GM23248 (cell line): ENCODE results near the gene WDR35. TPM values are rescaled to one million over a fixed set of nuclear protein-coding genes. Genes with fewer than 3 reads are reported as not detected.
A peak's percentile ranks its signal among the peaks of the same experiment; 100 is the strongest.

Experiments
- DNase-seq: peaks from one replicate; pipeline ENCODE4 v3.0.0-alpha.2; 2015
- H2AFZ ChIP-seq: fragments of 200-600 bp; sonication (generic); 2 replicates; pipeline ENCODE4 v1.6.1; 2016; ENCODE audit warnings: antibody characterized with exemption
- H3F3A ChIP-seq: fragments of 200-600 bp; sonication (generic); 2 replicates; pipeline ENCODE4 v1.6.1; 2016; ENCODE audit warnings: mild to moderate bottlenecking, antibody characterized with exemption, mixed run types; ENCODE audit not compliant: insufficient read depth
- H3K27ac ChIP-seq: fragments of 200-600 bp; sonication (generic); 2 replicates; pipeline ENCODE4 v1.5.1; 2016; ENCODE audit warnings: mild to moderate bottlenecking
- H3K27me3 ChIP-seq: fragments of 200-600 bp; sonication (generic); replicated peaks from 2 replicates; pipeline ENCODE4 v1.6.1; 2016; ENCODE audit warnings: mild to moderate bottlenecking; ENCODE audit not compliant: insufficient read depth
- H3K36me3 ChIP-seq: fragments of 200-600 bp; sonication (generic); 2 replicates; pipeline ENCODE4 v1.6.1; 2016; ENCODE audit warnings: low read depth, mild to moderate bottlenecking
- H3K4me1 ChIP-seq: fragments of 200-600 bp; sonication (generic); 2 replicates; pipeline ENCODE4 v1.6.1; 2016; ENCODE audit warnings: mild to moderate bottlenecking; ENCODE audit not compliant: insufficient read depth
- H3K4me2 ChIP-seq: fragments of 200-600 bp; sonication (generic); one replicate; pipeline ENCODE4 v1.6.1; 2016; ENCODE audit warnings: mild to moderate bottlenecking; ENCODE audit not compliant: unreplicated experiment
- H3K4me3 ChIP-seq: fragments of 200-600 bp; sonication (generic); 2 replicates; pipeline ENCODE4 v1.5.1; 2016; ENCODE audit warnings: mild to moderate bottlenecking
- H3K79me2 ChIP-seq: fragments of 200-600 bp; sonication (generic); 2 replicates; pipeline ENCODE4 v1.6.1; 2016; ENCODE audit warnings: mild to moderate bottlenecking; ENCODE audit not compliant: insufficient read depth
- H3K9ac ChIP-seq: fragments of 200-600 bp; sonication (generic); 2 replicates; pipeline ENCODE4 v1.6.1; 2016; ENCODE audit warnings: mild to moderate bottlenecking
- H3K9me2 ChIP-seq: fragments of 200-600 bp; sonication (generic); 2 replicates; pipeline ENCODE4 v1.6.1; 2016; ENCODE audit warnings: mixed run types, mild to moderate bottlenecking, moderate library complexity; ENCODE audit not compliant: insufficient read depth
- H3K9me3 ChIP-seq: fragments of 200-600 bp; sonication (generic); one replicate; pipeline ENCODE4 v1.6.1; 2017; ENCODE audit warnings: low read depth
- H4K20me1 ChIP-seq: fragments of 200-600 bp; sonication (generic); 2 replicates; pipeline ENCODE4 v1.6.0; 2016; ENCODE audit not compliant: insufficient read depth
- EZH2 ChIP-seq: fragments of 200-600 bp; sonication (generic); IDR thresholded peaks from 2 replicates; pipeline ENCODE4 v1.6.1; 2018; ENCODE audit warnings: antibody characterized with exemption, mild to moderate bottlenecking; ENCODE audit not compliant: insufficient read depth, poor library complexity, severe bottlenecking
- EZH2phosphoT487 ChIP-seq: fragments of 200-600 bp; sonication (generic); IDR thresholded peaks from 2 replicates; pipeline ENCODE4 v1.6.1; 2018; ENCODE audit warnings: antibody characterized with exemption, moderate library complexity, mild to moderate bottlenecking, low read depth; ENCODE audit not compliant: insufficient read depth
- whole genome bisulfite sequencing, 2 experiments: methylation state at CpG; one replicate each; pipeline ENCODE4 v1.1.6; 2015 to 2017; ENCODE audit warnings: low lambda C conversion rate in 2 of 2, low coverage in 1 of 2; ENCODE audit errors: missing lambda C conversion rate in 2 of 2; 5-methylcytosine and 5-hydroxymethylcytosine counted together
- in situ Hi-C: fragments of 300-500 bp; cut with MboI; formaldehyde crosslinking; loops from 2 replicates; pipeline ENCODE4 v1.15.0; 2020
- polyA plus RNA-seq: library from polyadenylated mRNA; unstranded; fragments of >200 nt; fragmentation: Nextera tagmentation; extraction: Ambion mirVana; gene quantifications from 2 replicates; pipeline ENCODE4 v1.2.1, GENCODE V29; 2016
- total RNA-seq: library from RNA; depleted of rRNA; stranded (reverse); fragments of >200 nt; shearing (Covaris generic); gene quantifications from 2 replicates; pipeline ENCODE4 v1.2.3, GENCODE V29; 2014

The WDR35 gene
- total and polyA plus RNA-seq, 2 experiments from 2014 or later, result 3.2 to 7.3 TPM

GRCh38 chr2:19879120-19879519 lies 110.8 kb downstream of the WDR35 start:
- no peak overlapping the region for H3K4me3 ChIP-seq
- H3K36me3 ChIP-seq, result no peaks in the 10 kb centered on the region
- H3K9ac ChIP-seq, result no peak overlapping the region
- H2AFZ ChIP-seq, result no peak overlapping the region
- H3K27me3 ChIP-seq, result no peaks in the 10 kb centered on the region
- H3K27ac ChIP-seq, result no peak overlapping the region
- H3K79me2 ChIP-seq, result no peaks in the 10 kb centered on the region
- no peaks in the 10 kb centered on the region for H4K20me1 ChIP-seq
- H3K9me2 ChIP-seq, result no peaks in the 10 kb centered on the region
- TF ChIP-seq EZH2 (no peak), EZH2phosphoT487 (no peak)
- DNase-seq, result peak; percentile 57
- H3F3A ChIP-seq, result no peaks in the 10 kb centered on the region
- no peaks in the 10 kb centered on the region for H3K4me1 ChIP-seq
- in situ Hi-C loops, result no loop called here
- 72 to 73% methylated on average over 3 of the region's 3 CpGs for WGBS, 2 experiments
- no peak overlapping the region for H3K4me2 ChIP-seq
- no peaks in the 10 kb centered on the region for H3K9me3 ChIP-seq

GRCh38 chr2:19878268-19879046 lies 111.4 kb downstream of the WDR35 start:
- no peak for DNase-seq
- H3K36me3 ChIP-seq, result no peaks in the 10 kb centered on the region
- no peaks in the 10 kb centered on the region for H3K27me3 ChIP-seq
- no peaks in the 10 kb centered on the region for H4K20me1 ChIP-seq
- H3K27ac ChIP-seq, result no peak overlapping the region
- H3K4me3 ChIP-seq, result no peak overlapping the region
- no peaks in the 10 kb centered on the region for H3K9me2 ChIP-seq
- in situ Hi-C loops, result no loop called here
- H2AFZ ChIP-seq, result no peak overlapping the region
- no peak overlapping the region for H3K9ac ChIP-seq
- no peaks in the 10 kb centered on the region for H3K9me3 ChIP-seq
- no peak overlapping the region for H3K4me2 ChIP-seq
- no peaks in the 10 kb centered on the region for H3F3A ChIP-seq
- no peaks in the 10 kb centered on the region for H3K79me2 ChIP-seq
- TF ChIP-seq EZH2 (no peak), EZH2phosphoT487 (no peak)
- 91 to 94% methylated on average over 12 of the region's 12 CpGs for WGBS, 2 experiments
- no peaks in the 10 kb centered on the region for H3K4me1 ChIP-seq

- Histone ChIP-seq H3K4me2 (no peak overlapping the region), H3K9me3 (no peaks in the 10 kb centered on the region), H4K20me1 (no peaks in the 10 kb centered on the region), H2AFZ (no peak overlapping the region), H3F3A (no peaks in the 10 kb centered on the region), H3K79me2 (no peaks in the 10 kb centered on the region), H3K9me2 (no peaks in the 10 kb centered on the region), H3K36me3 (no peaks in the 10 kb centered on the region), H3K9ac (no peak overlapping the region), H3K27me3 (no peaks in the 10 kb centered on the region), H3K27ac (no peak overlapping the region), H3K4me3 (no peak overlapping the region), H3K4me1 (no peaks in the 10 kb centered on the region)
- no peak for DNase-seq
- TF ChIP-seq EZH2 (no peak), EZH2phosphoT487 (no peak)
- in situ Hi-C loops, result no loop called here
- 57 to 72% methylated on average over 4 of the region's 4 CpGs for WGBS, 2 experiments
These were observed 113.2 kb downstream of the WDR35 start for GRCh38 chr2:19876751-19877150.

- Histone ChIP-seq H3K27me3 (no peaks in the 10 kb centered on the region), H3K36me3 (no peaks in the 10 kb centered on the region), H2AFZ (no peak overlapping the region), H3K79me2 (no peaks in the 10 kb centered on the region), H3K9ac (no peak overlapping the region), H3K27ac (no peak overlapping the region), H3K9me2 (no peaks in the 10 kb centered on the region), H3K9me3 (no peaks in the 10 kb centered on the region), H3K4me3 (no peak overlapping the region), H4K20me1 (no peaks in the 10 kb centered on the region), H3F3A (no peaks in the 10 kb centered on the region), H3K4me2 (no peak overlapping the region), H3K4me1 (no peaks in the 10 kb centered on the region)
- 91 to 97% methylated on average over 1 of the region's 1 CpG for WGBS, 2 experiments
- no peak for DNase-seq
- TF ChIP-seq EZH2, result no peak
- in situ Hi-C loops, result no loop called here
These were observed 114.6 kb downstream of the WDR35 start for GRCh38 chr2:19875280-19875679.
